Embryonic facial prominence (tissue), 1 donor: Measurements from ENCODE around the gene TRAPPC5.

Experiments used
- DNase-seq: peaks from one replicate; pipeline ENCODE4 v3.0.0-alpha.2; 2016; ENCODE audit errors: extremely low spot score

The TRAPPC5 gene

GRCh38 chr19:7676376-7676775 lies 4.3 kb upstream of the TRAPPC5 start:
- no peak for DNase-seq

GRCh38 chr19:7676854-7677253 lies 3.8 kb upstream of the TRAPPC5 start, which contains the start of gene MCEMP1:
Gene MCEMP1, plus strand, starts transcription at chr19:7677090. Its CDS starts 31 bp downstream, at chr19:7677121.
- DNase-seq: no peak

DNA sequence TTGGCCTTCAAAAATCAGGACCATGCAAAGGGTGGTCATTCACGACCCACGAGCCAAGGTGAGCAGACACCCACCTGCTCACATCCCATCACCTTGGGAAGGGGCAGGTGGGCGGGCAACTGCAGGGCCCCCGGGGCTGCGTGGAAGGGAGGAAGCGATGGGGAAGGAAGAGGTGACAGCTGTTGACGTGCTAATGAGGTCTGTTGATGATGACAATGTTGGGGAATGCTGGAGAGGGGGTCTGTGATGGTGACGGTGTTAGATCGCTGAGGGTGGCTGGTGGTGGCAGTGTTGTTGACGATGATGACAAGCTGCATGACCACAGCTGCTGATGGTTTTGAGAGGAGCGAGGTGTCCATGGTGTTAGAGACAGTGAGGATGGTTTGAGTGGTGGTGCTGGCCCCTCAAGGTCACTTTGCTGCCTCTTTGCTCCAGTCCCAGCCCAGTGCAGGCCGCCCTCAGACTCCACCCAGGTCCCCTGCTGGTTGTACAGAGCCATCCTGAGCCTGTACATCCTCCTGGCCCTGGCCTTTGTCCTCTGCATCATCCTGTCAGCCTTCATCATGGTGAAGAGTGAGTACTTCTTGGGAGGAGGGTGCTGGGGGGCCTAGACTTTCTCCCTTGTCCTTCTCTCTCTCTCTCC lies 2.8 kb upstream of the TRAPPC5 start:
- DNase-seq: no peak

GRCh38 chr19:7678971-7679751 lies 1.5 kb upstream of the TRAPPC5 start:
- DNase-seq: no peak

GRCh38 chr19:7679771-7680605 lies 645 bp upstream of the TRAPPC5 start:
- no peak for DNase-seq

GRCh38 chr19:7681340-7682174 lies 924 bp downstream of the TRAPPC5 start:
- peak; percentile 67 for DNase-seq

DNA sequence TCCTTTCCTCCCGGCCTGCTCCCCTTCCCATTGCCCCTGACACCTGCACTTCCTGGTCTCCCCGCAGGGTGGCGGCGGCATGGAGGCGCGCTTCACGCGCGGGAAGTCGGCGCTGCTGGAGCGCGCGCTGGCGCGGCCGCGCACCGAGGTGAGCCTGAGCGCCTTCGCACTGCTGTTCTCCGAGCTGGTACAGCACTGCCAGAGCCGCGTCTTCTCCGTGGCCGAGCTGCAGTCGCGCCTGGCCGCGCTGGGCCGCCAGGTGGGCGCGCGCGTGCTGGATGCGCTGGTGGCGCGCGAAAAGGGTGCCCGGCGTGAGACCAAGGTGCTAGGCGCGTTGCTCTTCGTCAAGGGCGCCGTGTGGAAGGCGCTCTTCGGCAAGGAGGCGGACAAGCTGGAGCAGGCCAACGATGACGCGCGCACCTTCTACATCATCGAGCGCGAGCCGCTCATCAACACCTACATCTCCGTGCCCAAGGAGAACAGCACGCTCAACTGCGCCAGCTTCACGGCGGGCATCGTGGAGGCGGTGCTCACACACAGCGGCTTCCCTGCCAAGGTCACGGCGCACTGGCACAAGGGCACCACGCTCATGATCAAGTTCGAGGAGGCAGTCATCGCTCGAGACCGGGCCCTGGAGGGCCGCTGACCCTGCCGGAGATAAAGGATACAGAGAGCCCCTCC lies 1.7 kb downstream of the TRAPPC5 start:
- DNase-seq: no peak

DNA sequence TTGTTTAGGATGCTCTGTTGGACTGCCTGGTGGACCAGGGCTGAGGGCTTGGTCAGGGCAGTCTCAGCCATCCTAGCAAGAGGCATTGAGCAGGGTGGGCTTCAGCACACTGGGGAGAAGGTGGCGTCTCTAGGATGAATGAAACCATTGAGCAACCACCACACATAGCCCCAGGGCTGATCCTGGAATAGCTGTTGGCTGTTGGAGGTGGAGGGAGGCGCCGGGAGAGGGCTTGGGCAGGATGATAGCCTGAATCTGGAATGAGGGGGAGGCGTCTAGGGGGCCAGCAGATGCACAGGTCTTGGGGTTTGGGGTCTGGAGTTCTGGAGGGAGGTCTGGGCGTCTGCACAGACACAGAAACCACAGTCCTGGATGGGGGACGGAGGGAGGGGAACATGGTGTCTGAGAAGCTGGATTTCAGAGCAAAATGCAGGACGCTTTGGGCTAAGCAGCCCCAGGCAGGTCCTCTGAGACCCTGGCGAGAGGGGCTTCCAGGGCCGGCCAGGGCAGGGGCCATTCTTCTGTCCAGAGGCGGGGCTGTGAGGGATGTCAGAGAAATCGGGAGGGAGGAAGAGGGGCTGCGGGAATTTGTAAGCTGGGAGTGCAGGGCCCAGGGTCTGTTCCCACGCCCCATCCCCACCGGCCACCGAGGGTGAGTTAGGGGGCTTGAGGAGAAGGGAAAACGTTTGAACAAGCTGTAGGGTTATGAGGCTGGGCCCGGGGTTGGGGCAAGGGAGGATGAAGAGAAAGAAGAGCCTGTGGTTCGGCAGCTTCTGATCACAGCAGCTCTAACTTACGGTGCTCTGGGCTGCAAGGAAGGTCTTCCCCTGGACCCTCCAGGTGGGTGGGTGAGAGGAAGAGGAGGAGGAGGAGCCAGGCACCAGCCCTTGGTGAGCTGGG lies 5.2 kb downstream of the TRAPPC5 start:
- DNase-seq: no peak

DNA sequence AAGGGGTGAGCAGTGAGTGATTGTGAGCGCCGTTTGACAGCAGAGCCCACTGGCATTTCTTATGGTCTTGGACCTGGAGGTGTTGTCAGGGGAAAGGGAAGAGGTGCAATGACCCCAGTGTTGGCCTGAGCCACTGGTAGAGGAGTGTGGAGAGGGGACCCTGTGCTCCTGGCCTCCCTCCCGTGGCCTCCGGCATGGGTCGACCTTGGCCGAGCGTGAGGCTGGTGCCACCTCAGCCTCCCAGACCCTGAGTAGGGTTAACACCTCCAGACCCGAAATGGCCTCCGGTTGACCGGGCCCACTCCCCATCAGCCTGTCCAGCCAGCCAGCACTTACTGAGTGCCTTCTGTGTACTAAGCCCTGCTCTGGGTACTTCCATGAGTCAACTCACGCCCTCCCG lies 6.5 kb downstream of the TRAPPC5 start:
- DNase-seq: no peak

GRCh38 chr19:7689165-7689564 lies 8.5 kb downstream of the TRAPPC5 start:
- DNase-seq: no peak

DNA sequence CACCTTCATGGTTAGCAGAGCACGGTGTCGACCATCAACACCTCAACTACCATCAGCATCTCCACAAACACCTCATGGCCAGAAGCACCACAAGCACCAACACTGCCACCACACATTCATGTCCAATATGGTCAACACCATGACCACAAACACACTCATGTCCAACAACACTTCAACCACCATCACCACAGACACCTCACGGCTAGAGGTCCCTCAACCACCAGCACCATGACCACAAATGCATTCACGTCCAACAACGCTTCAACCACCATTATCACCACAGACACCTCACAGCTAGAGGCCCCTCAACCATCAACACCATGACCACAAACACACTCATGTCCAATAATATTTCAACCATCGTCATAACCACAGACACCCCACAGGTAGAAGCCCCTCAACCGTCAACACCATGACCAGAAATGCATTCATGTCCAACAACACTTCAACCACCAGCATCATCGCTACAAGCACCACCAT lies 10.2 kb downstream of the TRAPPC5 start:
- no peak for DNase-seq

DNA sequence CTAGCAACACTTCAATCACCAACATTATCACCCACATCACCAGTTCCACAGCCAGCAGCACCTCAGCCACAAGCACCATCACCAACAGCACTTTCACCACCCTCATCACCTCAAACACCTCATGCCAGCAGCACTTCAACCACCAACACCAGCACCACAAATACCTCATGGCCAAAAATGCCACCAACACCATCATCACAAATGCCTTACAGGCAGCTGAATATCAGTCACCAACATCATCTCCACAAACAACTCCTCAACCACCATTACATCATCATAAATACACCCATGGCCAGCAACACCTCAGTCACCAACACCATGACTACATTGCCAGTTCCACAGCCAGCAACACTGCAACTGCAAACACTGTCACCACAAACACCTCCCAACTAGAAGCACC lies 10.9 kb downstream of the TRAPPC5 start:
- DNase-seq: no peak

- no peak for DNase-seq
Observed at GRCh38 chr19:7692417-7693088, 11.9 kb downstream of the TRAPPC5 start.

DNA sequence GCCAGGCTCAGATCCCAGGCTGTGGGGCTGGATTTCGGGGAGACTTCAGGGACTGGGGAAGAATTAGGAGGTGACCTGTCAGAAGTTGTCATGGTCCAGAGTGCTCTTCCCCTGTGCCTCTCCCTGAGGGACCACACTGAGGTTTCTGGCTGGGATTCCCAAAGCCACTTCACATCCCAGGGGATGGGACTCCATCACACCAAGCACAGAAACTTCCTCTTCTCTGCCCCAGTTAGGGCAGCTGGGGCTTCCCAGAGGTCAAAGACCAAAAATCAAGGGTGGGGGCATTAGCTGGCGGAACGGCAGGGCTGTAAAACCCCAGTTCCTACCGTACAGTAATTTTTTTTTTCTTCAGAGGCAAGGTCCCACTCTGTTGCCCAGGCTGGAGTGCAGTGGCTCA lies 13.9 kb downstream of the TRAPPC5 start:
- no peak for DNase-seq

DNA sequence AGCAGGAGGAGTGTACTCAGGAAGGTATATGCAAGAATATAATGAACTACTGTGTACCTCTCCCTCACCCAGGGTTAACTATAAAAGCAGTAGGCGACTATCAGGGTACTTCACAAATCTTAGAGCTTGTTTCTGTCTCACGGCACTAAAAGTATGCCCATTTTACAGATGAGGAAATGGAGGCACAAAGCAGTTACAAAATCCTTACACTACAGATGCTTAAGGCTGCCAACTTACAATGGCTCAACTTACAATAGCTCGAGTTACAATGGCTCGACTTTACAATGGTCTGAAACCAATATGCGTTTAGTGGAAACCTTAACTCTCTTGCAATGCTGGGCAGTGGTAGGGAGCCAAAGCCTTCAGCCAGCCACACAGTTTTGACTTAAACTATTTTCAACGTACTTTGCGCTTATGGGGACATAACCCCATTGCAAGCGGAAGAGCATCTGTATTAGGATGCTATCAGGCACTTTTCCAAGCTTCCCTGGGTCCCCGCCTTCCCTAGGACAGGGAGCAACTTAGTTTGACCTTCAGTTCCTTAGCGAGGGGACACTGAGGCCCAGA lies 17.2 kb downstream of the TRAPPC5 start:
- no peak for DNase-seq

DNA sequence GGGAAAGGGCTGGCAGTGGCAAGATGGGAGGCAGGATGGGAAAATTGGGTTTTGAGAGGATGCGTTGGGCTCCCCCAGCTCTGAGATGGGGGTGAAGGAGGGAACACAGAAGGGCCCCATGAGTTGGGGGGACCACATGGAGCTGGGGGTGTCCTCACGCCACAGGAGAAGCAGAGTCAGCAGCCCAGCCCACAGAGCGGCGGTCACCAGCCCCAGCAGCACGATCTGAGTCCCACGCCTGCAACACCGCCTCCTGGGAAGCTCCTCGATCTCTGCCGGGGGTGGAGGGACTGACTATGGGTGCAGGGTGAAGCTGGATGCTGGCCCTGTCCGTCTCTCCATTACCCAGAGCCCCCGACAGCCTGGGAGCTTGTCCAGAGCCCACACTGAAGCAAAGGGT lies 17.9 kb downstream of the TRAPPC5 start:
- no peak for DNase-seq

- no peak for DNase-seq
Observed at GRCh38 chr19:7699003-7699402, 18.4 kb downstream of the TRAPPC5 start.

- no peak for DNase-seq
Observed at GRCh38 chr19:7699417-7700401, 19.1 kb downstream of the TRAPPC5 start.
